Fibroblast of peridontal ligament (primary cell): ENCODE results near the gene FHIT.

Source experiments
- DNase-seq: peaks from one replicate; pipeline ENCODE4 v3.0.0-alpha.2; 2010; ENCODE audit errors: extremely low read depth

The FHIT gene

DNA sequence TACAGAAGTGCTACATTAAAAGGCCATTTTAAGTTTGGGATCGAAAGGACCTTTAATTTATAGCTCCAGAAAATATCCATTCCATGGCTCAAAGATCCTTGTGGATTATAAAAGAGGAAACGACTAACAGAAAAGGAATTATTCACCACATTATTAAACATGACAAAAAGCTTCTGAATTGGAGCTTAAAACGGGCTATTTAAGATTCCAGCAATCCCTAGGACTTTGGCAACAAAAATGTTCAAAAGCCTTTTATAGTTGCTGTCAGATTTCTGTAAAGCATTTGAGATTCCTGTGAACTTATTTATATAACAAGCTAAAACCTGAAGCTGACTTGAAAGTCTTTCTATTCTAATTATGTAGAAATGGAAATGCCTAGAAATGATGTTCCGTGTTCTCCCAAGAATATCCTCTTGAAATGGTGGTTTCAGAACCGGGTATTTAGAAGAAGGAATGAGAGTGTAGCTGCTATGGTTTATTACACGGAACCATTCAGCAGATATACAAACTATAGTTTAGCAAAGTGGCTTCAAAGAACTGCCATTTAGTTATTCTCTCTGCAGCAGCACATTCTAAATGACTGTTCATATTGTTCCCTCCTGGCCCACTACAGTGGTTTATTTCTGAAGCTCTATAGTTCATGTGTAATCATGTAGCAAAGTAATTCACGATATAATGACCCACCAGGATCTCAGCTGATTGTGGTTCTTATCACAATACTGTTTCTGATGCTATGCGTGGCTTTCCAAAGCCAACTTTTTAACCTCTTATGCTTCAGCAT lies 961.7 kb downstream of the FHIT start:
- peak; percentile 11 for DNase-seq

DNA sequence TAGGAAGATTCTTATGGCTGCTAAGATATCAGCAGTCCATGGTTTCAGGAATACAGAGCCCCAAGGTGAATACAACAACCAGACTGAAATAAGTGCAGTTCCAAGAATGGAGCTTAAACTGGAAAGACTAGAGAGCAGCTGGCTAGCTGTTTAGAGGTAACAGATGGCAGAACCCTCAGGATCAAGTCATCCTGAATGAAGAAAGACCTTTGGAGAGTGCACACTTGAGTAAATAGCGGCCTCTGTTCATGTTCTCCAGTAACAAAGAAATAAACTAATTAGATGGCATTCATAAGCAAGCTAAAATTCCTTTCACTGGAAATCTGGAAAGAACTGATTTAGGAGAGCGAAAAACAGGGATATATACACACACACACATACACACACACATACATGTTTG lies 968.4 kb downstream of the FHIT start:
- DNase-seq, result no peak

DNA sequence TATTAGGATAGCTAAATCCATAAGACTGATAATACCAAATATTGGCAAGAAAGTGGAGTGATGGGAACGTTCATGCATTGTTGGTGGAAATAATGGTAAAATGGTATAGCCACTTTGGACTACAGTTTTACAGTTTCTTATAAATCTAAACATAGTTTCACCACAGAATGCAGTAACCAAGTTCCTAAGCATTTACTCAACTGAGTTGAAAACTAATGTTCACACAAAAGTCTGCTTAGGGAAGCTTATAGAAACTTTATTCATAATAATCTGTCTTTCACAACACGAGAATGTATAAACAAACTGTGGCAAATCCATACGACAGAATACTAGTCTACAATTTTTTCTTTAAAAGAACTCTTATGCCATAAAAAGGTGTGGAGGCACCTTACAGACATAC lies 969.3 kb downstream of the FHIT start:
- DNase-seq, result no peak

DNA sequence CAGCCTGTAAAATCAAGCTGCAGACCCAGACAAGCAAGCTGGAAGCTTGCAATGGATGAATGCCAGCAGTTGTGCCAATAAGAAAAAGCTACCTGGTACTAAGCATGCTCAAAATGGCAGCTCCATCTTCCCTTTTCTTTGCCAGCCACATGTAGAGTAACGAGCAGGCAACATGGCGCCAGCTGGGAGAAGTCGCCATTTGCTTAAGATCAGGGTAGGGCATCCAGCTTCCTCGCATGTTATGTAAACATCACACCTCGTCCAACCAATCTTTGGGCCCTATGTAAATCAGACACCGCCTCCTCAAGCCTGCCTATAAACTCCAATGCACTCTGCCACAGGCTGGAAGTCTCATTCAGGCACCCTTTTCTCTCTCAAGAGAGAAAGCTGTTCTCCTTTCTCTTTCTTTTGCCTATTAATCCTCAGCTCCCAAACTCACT lies 973.9 kb downstream of the FHIT start:
- no peak for DNase-seq

DNA sequence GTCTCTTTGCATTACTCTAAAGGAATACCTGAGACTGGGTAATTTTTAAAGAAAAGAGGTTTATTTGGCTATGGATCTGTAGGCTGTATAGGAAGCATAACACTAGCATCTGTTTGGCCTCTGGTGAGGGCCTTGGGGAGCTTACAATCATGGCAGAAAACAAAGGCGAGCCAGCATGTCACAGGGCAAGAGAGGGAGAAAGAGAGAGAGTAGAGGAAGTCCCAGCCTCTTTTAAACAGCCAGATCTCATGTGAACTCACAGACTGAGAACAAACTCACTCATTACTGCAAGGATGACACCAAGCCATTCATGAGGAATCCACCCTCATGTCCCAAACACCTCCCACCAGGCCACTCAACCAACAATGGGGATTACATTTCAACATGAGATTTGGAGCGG lies 974.6 kb downstream of the FHIT start:
- no peak for DNase-seq

DNA sequence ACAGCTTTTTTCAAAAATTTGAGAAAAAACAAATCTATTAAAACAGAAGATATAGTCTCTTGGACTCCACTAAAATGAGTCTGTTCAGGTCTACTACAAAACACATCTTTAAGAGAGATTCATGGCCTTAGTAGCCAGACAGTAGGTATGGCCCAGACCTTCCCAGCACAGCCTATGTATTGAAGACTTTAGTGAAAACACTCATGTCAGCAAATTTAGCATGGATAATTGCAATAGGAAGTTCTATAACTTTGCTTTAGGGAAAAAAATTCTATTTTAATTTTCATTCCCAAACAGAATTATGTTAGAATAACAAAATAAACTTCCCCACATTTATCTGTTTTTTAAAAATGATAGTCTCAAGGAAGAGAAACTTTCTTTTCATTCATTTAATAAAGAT lies 976.6 kb downstream of the FHIT start:
- no peak for DNase-seq

DNA sequence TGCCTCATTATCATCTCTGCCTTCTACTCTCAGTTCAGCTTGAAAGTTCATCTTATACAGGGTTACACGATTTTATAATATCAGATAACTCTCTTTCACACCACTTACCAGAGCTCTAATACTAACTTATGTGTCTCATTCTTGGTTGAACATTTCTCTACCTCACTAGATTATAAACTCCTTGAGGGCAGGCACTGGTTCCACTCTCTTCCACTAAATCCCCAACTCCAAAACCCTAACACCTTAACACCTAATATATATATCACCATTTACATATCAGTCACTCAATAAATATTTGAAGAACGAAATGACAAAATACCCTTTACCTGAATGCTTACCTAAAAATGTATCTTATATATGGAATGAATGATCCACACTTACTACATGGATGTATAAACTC lies 977.2 kb downstream of the FHIT start:
- no peak for DNase-seq

DNA sequence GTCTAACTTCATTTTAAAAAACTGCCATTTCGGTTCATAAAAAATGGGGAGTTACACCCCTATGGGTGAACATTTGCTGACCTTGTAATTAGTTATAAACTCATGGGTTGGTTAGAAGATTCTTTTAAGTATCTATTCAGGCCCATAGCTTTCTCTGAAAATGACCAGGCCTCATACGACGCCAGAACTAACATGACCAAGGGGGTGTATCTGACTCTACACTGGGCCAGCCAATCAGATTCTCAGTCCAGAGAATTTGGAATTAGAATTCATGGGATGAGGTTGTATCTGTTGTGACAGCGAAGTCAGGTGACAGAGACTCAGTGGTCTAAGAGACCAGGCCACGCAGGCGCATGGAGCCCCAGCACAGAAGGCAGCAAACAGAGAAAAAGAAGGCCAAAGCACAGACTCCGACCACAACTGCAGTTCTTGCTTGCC lies 981.4 kb downstream of the FHIT start:
- DNase-seq, result no peak

DNA sequence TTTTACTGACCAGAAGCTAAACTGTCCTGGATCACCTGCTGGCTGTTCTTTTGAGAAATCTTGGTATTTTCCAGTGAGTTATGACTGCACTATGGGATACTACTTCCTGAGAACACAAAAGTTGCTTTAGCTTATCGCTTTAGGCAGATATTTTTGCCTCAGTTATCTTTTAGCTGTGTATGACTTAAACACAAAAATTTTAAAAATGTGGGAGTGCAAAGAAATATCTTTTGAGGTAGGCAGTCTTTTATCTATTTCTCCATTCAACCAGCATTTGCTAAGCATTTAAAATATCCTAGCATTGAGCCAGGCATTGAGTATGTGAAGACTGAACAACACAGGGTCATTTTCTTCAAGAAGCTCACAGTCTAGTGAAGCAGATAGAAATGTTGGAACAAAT lies 981.9 kb downstream of the FHIT start:
- no peak for DNase-seq

DNA sequence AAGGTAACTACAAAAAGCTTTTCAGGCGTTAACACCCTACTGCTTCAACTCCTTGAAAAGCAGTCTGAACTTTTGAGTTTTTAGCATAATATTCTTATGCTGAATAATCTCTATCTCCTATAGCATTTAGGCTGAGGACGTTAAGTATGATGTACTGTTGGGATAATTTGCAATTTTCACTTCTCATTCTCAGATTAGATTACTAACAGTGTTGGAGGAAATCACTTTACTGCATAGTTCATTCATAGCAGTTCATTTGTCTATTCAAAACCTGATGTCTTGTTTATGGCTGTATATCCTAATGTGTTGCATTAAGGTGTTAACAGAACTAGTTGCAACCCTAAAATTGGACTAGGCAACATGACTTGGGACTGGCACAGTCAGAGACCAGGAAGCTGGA lies 983.1 kb downstream of the FHIT start:
- DNase-seq, result no peak

DNA sequence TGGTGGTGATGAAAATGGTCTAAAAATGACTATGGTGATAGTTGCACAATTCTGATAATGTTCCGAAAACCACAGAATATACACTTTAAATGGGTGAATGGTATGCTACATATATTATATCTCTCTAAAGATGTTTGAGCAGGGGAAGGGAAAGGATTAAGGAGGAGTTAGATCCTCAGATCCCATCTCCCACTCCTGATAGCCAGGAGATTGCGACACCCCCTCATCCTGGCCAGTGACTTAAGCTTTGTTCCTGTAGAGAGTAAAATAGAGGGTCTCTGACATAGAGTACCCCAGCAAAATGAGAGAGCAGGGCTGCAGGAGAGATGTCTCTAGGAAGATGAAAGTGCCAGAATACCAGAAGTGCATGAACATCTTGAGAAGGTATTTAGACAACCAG lies 984.8 kb downstream of the FHIT start:
- no peak for DNase-seq

DNA sequence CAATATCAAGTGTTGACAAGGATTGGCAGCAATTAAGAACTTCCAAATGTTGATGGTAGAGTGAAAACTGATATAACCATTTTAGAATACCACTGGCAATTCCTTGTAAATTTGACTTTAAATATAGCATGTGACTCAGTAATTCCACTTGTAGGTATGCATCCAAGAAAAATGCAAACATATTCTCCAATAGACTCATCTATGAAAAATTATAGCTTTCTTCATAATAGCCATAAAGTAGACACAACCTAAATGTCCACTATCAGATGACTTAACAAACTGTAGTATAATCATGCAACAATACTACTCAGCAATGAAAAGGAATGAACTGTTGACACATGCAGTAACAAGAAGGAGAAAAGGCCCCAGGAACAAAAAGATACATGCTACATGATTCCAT lies 988.1 kb downstream of the FHIT start:
- DNase-seq, result no peak

DNA sequence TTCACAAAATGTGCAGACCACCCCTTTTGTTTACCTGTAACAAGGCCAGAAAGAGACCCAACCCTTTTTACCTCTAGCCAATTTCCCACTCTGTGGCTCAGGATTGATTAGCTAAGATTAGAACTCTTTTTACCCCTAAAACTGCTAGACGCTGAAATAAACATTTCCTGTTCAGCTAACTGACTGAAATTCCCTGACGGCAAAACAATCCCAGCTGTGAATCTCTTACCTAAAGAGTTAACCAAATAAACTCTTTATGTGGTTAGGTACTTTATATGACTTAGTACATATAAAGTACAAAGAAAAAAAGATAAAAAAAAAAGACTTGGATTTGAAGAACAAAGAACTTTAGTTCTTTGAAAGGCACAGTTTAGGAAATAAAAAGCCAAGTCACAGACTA lies 988.7 kb downstream of the FHIT start:
- no peak for DNase-seq

DNA sequence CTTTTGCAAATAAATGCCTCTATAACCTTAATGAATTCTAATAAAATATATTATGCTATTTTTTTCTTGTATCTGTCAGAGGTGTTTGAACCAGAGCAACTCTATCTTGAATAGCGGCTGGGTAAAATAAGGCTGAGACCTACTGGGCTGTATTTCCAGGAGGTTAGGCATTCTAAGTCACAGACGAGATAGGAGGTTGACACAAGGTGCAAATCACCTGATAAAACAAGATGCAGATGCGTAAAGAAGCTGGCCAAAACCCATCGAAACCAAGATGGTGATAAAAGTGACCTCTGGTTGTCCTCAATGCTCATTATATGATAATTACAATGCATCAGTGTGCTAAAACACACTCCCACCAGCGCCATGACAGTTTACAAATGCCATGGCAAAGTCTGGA lies 990.7 kb downstream of the FHIT start:
- no peak for DNase-seq

DNA sequence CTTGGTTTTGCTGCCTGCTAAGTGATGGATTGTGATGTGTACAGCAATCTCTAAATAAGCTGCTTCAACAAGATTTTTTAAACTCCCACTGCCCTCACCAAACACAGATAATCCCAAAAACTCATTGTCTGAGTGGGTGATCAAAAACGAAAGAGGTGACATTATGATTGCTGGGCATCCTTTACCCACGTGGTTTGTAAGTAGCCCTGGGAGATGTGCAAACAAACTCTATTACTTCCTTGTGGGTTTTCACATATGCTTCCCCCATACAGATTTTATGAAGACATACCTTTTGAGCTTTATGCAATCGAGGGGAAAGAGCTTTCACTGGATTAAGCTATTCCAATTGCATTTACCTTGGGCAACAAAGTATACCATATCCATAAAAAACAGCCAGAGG lies 1000.4 kb downstream of the FHIT start:
- no peak for DNase-seq

DNA sequence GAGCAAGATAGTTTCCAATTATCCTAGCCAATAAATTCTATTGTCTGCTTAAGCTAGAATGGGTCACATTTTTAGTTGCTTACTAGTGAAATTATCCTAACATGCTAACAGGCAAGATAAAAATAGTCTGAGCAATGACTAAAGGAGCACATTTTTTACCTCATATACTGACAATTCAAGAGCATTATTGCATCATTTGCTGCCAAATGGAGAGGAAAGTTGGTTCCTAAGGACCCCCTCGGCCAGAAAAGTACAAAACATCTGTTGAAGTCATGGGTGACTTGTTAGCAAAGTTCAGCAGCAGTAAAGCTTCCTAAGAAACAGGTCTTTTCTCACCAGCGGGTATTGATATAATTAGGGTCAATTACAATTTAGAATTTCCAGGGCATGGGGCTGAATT lies 1001.0 kb downstream of the FHIT start:
- peak; percentile 1 for DNase-seq

DNA sequence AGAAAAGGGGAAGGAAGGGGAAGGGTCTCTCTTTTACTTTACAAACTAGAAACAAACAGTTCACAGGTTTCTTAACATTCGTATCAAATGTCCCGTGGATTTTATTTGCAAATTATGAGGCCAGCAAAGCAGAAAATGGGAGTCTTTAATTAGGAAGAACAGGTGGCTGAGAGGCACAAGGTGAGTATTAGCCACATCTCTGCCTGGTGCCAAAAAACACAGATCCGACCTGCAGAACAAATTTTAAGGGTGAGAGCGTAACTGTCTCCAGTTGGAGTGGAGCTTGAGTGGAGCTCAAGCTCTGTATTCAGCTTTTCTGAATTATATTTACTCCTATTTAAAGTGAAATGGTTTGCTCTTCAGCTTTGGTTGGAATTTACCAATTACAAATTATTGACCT lies 1004.9 kb downstream of the FHIT start:
- no peak for DNase-seq

DNA sequence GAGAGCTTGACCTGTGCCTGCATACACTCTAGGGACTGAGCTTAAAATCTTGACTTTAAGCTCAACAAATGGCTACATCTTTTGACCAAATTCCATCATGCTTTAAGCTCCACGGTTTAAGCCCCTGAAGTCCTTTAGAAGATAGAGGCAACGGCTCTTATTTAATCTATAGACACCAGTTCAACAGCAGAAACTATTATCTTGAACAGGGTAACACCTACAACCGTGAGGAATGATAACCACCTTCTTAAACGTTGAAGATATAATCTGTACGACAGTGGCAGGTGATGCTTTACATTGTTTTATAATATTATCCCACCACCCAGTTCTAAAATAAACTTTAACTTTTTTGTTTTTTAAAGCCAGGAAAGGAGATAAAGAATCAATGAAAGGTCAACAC lies 1007.8 kb downstream of the FHIT start:
- DNase-seq, result no peak

DNA sequence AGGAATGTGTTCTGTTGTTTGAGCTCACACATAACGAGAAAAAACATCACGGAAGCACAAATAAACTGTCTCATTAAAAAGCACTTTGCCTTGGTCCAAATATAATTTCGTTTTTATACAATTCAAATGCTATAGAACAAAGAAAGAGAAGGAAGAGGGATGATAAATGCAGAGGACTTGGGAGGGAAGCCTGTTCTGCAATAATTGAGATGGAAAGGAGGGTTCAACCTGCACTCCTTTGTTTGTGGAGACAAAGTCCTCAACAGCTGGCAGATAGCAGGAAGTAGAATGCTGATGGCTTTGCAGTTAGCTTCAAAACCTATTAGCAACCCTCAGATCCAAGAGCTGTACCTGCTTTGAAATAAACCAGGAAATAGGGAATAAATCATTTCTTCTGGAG lies 1010.8 kb downstream of the FHIT start:
- DNase-seq, result no peak

DNA sequence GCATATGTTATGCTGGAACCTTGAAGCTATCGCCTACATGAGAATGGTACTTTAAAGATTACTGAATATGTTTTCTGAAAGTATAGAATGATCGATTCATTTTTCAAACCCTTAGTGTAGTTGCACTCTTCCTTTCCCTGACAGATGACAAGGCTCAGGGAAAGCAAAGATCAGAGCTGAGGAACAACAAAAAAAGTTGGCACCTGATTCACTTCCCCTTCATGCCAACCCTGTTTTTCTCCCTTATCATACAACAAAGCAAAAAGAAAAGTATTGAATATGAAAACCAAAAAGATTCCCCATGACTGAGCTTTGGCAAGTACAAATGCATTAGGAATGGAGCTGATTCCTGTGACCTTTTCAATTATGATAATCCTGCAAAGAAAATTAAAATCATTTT lies 1012.7 kb downstream of the FHIT start:
- no peak for DNase-seq

DNA sequence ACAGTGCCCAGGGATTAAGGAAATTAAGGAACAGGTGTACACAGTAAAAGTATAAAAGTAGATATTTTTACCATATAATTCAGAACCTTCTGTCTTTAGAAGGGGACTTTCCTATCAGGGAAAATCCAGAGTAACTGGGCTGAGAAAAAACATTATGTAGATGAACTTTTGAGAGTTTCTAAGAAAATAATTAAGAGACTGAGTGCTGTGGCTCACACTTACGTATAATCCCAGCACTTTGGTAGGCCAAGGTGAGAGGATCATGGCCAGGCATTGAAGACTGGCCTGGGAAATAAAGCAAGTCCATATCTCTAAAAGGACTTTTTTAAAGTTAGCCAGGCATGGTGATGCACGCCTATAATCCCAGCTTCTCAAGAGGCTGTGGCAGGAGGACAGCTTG lies 1021.8 kb downstream of the FHIT start:
- DNase-seq, result no peak

DNA sequence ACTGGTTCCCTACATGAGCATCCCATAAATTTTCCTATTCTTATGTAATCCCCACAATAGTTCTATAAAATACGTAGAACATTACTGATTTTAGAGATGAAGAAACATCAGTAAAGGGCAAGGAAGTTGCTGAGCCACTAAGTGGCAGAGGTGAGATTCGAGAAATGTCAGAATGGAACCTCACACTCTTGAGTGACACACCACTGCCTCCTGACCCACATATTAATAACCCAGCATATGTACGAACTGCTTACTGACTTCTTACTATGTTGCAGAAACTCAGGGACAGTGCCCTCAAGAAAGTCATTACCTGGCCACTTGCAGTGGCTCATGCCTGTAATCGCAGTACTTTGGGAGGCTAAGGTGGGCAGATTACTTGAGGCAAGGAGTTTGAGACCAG lies 1022.4 kb downstream of the FHIT start:
- no peak for DNase-seq

DNA sequence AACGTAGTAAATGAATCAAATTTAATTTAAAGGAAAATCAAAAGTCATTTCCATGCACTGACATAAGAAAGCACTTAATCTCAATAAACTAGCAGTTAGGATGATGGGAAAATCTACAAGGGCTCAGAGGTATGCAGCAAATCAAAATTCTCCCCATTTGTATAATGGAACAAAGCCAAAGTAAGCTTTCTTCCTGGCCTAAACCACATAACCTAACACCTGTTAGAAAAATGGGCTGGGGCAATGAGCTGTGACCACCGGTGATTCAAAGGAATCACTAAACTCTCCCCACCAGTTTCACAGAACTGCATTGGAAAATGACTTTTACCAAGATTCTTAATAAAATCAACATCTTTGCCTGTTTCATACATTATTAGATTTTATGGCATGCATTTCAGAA lies 1024.3 kb downstream of the FHIT start:
- DNase-seq, result no peak

DNA sequence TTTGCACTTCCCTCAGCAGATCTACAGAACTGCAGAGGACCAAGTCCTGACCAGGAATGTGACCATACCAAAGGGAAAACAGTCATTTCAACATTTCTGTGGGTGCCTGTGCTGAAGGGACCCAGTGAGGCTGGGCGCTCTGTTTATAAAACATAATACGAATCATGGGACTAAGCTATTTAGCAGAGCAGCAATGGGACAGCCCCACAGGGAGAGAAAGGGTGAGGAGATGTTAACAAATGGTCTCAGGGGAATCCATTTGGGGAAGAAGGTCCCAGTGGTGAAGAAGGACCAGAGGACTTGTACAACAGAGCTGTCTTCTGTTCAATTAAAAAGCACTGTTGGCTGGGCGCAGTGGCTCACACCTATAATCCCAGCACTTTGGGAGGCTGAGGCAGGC lies 1025.4 kb downstream of the FHIT start:
- DNase-seq, result no peak
